D721Med (cell line): Measurements from ENCODE around the gene MDK.
A peak's percentile ranks its signal among the peaks of the same experiment; 100 is the strongest.

ENCODE experiments used
- DNase-seq: peaks from one replicate; pipeline ENCODE4 v3.0.0; 2011; ENCODE audit warnings: low spot score; ENCODE audit not compliant: insufficient read length
- FAIRE-seq: peaks from 2 replicates; lab custom pipeline; 2011; peaks lifted over from hg19 to GRCh38; lab: Jason Lieb, UNC
- TF ChIP-seq, protein P1 (sequence below): IDR thresholded peaks from 2 replicates; pipeline ENCODE4 v1.5.1; 2012; ENCODE audit warnings: mild to moderate bottlenecking, control low read depth; ENCODE audit not compliant: insufficient read depth; ENCODE audit errors: missing control alignments

MDK gene

GRCh38 chr11:46386005-46386578, 4.6 kb downstream of the MDK start:
- FAIRE-seq, result no peak
- TF ChIP-seq, protein P1, sequence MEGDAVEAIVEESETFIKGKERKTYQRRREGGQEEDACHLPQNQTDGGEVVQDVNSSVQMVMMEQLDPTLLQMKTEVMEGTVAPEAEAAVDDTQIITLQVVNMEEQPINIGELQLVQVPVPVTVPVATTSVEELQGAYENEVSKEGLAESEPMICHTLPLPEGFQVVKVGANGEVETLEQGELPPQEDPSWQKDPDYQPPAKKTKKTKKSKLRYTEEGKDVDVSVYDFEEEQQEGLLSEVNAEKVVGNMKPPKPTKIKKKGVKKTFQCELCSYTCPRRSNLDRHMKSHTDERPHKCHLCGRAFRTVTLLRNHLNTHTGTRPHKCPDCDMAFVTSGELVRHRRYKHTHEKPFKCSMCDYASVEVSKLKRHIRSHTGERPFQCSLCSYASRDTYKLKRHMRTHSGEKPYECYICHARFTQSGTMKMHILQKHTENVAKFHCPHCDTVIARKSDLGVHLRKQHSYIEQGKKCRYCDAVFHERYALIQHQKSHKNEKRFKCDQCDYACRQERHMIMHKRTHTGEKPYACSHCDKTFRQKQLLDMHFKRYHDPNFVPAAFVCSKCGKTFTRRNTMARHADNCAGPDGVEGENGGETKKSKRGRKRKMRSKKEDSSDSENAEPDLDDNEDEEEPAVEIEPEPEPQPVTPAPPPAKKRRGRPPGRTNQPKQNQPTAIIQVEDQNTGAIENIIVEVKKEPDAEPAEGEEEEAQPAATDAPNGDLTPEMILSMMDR, result no peak
- DNase-seq, result no peak

- DNase-seq (no peak), FAIRE-seq (no peak)
- TF ChIP-seq, protein P1, result no peak
Measured at GRCh38 chr11:46386674-46387073, 5.2 kb downstream of the MDK start.

DNA sequence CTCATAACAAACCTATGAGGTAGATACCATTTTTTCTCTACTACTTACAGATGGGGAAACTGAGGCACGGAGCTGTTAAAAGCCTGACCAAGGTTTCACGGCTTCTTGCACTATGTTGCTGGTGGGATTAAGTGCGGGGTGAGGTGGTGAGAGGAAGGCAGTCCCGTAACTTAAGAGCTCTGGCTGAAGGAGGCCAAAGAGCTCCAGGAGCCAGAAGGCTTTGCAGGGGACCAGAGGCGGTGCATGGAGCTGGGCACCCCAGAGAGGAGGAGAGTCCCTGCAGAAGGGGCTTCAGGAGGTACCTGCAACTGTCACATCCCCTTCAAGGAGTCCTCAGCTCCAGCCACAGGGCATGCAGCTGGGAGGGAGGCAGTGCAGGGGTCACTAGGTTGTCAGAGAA, 6.0 kb downstream of the MDK start:
- no peak for FAIRE-seq
- DNase-seq, result no peak
- TF ChIP-seq, protein P1, result no peak

GRCh38 chr11:46387919-46388618, 6.6 kb downstream of the MDK start:
- TF ChIP-seq, protein P1, result no peak
- DNase-seq, result no peak
- FAIRE-seq, result no peak

DNA sequence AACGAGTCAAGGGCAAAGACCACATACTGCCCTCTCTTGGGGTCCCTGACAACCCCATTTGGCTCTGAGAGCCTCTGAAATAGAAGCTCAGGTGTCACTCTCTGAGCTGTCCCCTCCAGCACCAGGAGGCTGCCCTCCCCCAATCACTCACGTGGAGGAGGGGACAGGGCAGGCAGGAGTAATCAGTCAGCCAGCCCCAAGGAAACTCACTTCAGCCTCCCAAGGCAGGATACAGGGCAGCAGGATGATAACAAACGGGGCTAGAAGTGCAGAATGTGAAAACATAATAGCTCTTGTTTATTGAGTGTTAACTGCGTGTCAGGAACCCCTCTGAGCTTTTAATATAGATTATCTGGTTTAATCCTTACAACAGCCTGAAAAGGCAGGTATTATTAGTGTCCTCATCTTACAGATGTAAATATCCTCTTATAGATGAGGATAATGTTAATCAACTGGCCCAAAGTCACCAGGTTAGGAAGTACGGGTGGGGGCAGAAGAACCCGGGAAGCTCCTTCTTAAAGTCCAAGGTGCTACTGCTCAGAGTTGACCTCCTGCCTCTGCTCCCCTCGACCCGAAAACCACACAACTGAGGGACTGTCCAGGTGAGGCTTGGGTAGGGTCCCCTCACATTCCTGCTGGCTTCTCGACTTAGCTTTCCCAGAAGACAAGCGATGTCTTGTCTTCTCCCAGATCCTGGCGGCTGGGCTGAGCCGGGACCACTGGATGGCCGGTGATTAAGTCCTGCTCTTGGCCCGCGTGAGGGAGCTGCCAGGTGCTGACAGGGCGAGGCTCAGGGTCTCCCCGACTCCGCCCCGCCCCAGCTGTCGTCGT, 7.4 kb downstream of the MDK start:
- TF ChIP-seq, protein P1, result no peak
- DNase-seq (peak; percentile 94), FAIRE-seq (no peak)

- TF ChIP-seq, protein P1, result peak; percentile 73
- FAIRE-seq (no peak), DNase-seq (peak; percentile 85)
Measured at GRCh38 chr11:46389450-46390330, 8.2 kb downstream of the MDK start.
